Activated CD4-positive, CD25-positive, alpha-beta regulatory T cell treated with anti-CD3 and anti-CD28 coated beads, Interleukin-2, amount 50 U/mL, for 16 hours (primary cell): ENCODE results near the gene NAP1L1.

Experiments
- DNase-seq: peaks from one replicate; pipeline ENCODE4 v3.0.0-alpha.2; 2020; ENCODE audit warnings: low read depth, low spot score

Gene NAP1L1

GRCh38 chr12:76020731-76021672 lies 63.5 kb downstream of the NAP1L1 start:
- peak; percentile 28 for DNase-seq

- peak; percentile 36 for DNase-seq
Measured at GRCh38 chr12:76020281-76020680, 64.2 kb downstream of the NAP1L1 start.

GRCh38 chr12:76018672-76019071 lies 65.8 kb downstream of the NAP1L1 start:
- no peak for DNase-seq

- no peak for DNase-seq
Measured at GRCh38 chr12:76018111-76018510, 66.4 kb downstream of the NAP1L1 start.

GRCh38 chr12:76014007-76014406 lies 70.5 kb downstream of the NAP1L1 start:
- DNase-seq, result no peak

GRCh38 chr12:76013603-76014002 lies 70.9 kb downstream of the NAP1L1 start:
- no peak for DNase-seq

- DNase-seq, result no peak
Measured at GRCh38 chr12:76012644-76013043, 71.8 kb downstream of the NAP1L1 start.

- DNase-seq, result no peak
Measured at GRCh38 chr12:76010732-76011458, 73.6 kb downstream of the NAP1L1 start.

GRCh38 chr12:76008428-76008827 lies 76.1 kb downstream of the NAP1L1 start:
- DNase-seq, result no peak

GRCh38 chr12:76007640-76008039 lies 76.8 kb downstream of the NAP1L1 start:
- no peak for DNase-seq

GRCh38 chr12:76006028-76006925 lies 78.2 kb downstream of the NAP1L1 start:
- no peak for DNase-seq

GRCh38 chr12:76003355-76003638 lies 81.2 kb downstream of the NAP1L1 start:
- DNase-seq, result no peak

GRCh38 chr12:76002598-76003354 lies 81.7 kb downstream of the NAP1L1 start:
- no peak for DNase-seq

- no peak for DNase-seq
Measured at GRCh38 chr12:75998292-75999063, 86.0 kb downstream of the NAP1L1 start.

- DNase-seq, result no peak
Measured at GRCh38 chr12:75997658-75998057, 86.8 kb downstream of the NAP1L1 start.

GRCh38 chr12:75996861-75997447 lies 87.5 kb downstream of the NAP1L1 start:
- no peak for DNase-seq

GRCh38 chr12:75995691-75996090 lies 88.8 kb downstream of the NAP1L1 start:
- DNase-seq, result no peak

- DNase-seq, result no peak
Measured at GRCh38 chr12:75994069-75994740, 90.3 kb downstream of the NAP1L1 start.

- DNase-seq, result no peak
Measured at GRCh38 chr12:75991753-75992152, 92.7 kb downstream of the NAP1L1 start.
